C1 segment of cervical spinal cord (tissue), 14 donors: ENCODE measurements around the gene TSPAN8.
"Not testable (repeated sequence)": the region's sequence is repeated elsewhere in the genome, so short reads cannot be mapped to it uniquely, and the experiment has no call there.

Experiments
- DNase-seq, 14 donors: peaks; one replicate each; lab custom pipeline; 2025; lab: John Stamatoyannopoulos, UW

TSPAN8 gene

DNA sequence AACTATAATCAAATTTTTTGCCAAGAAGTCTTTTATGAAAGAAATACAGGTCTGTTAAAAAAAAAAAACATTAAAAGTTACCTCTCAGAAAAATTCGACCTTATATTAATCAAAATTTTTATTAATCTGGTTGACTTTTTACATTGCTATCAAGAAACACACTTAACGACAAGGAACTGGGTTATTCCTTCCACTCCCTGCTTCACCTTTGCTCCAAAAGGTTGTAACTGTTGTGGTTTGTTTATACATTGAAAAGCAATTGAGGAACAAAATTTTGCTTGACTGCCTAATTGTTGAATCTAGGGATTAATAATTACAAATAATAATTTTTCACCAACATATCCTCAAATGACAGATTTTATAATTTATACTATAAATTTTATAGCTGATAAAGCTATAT, 28.4 kb downstream of the TSPAN8 start:
- no peak for DNase-seq

DNA sequence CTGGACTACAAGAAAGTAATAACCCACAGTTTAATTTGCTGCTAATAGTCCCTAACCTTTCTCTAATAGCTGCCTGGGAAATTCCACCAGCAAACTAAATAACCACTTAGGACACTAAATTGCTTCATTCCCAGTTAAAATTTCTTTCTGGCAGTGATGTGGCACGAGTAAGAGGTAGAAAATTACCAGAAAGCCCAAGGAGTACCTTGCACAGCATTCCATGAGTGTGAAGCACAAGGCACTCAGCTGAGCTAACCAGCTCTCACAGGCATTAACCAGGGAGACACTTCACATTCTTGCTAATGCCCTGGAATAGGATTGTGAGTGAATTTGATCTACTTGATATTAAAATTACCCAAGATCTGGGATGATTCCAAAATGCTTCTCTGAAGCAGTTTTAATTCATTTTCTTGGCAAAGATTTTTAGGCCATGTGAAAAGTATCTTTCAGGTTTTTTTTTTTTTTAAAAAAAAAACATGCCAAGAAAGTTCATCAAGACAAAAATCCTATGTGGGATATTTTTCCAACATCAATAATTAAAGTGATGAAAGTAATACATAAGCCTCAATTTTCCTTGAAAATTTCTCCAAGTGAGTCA, 29.5 kb downstream of the TSPAN8 start:
- no peak for DNase-seq

GRCh38 chr12:71125949-71126348, 31.9 kb downstream of the TSPAN8 start:
- no peak for DNase-seq

- DNase-seq, result no peak
These were observed 32.3 kb downstream of the TSPAN8 start for GRCh38 chr12:71125515-71125914.

DNA sequence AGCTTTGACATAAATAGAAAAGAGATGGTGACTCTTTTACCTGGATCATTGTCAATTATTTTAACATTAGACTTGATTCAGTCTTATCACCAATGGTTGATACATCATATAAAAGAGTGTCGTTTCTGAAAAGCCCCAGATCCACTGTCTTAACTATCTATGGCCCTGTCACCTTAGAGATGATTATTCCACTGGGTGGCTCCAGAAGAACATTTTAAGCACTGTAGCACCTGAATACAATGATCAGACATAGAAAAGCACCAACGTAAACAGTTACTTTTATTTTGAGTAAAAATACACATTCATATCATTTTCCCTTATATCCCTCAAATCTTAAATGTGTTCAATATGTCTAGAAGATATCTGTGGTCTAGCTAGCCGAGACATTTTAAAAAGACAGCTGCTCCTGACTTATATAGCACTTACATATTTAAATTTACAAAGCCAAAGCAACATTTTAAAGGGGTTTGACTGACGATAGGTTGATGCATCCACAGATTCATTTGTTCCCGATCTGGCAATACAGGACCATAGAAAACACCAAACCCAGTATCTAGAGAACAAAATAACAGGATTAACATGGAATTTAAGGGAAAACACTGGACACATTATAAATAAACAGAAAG, 32.9 kb downstream of the TSPAN8 start:
- DNase-seq, result no peak

DNA sequence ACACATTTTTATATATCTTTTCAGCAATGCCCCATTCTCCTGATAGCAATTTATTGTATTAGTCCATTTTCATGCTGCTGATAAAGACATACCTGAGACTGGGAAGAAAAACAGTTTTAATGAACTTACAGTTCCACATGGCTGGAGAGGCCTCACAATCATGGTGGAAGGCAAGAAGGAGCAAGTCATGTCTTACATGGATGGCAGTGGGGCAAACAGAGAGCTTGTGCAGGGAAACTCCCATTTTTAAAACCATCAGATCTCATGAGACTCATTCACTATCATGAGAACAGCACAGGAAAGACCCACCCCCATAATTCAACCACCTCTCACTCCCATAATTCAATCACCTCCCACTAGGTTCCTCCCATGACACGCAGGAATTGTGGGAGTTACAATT, 44.7 kb downstream of the TSPAN8 start:
- DNase-seq, result not testable (repeated sequence)

DNA sequence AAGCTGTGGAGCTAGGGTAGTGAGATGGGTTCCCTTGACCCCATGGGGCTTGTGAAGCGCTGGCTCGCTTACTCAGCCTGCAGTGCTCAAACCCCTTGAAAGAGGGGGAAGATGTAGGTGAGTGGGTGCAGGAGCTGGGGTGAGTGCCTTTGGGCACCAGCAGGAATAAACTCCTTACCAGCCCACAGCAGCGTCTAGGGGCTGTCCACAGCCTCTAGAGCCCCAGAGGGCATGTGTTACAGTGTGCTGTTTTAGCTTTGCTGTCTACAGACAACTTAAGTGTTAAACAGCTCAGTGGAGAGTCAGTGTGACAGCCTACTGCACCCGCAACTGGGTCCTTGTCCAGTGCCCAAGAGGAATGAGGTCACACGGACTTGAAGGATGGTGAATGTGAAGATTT, 48.0 kb downstream of the TSPAN8 start:
- DNase-seq, result no peak

GRCh38 chr12:71108355-71108754, 49.4 kb downstream of the TSPAN8 start:
- no peak for DNase-seq

DNA sequence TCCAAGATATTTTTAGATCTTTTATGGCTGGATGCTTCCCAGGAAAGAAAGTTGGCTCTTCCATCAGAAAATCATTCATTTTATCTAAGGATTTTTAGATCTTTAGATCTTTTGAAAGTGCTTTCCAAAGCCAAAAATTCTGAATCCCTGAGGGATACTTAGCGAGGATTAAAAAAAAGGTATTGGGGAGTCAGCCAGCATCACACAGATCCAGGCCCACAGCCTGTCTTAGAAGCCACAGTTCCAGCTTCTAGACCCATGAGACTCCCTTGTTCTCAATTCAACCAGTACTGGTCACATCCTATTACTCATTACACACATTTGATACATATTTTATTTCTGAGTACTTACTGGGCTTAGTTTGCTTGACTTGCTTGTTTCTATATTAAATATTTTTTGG, 49.9 kb downstream of the TSPAN8 start:
- DNase-seq, result no peak

GRCh38 chr12:71105956-71106355, 51.8 kb downstream of the TSPAN8 start:
- DNase-seq, result no peak

DNA sequence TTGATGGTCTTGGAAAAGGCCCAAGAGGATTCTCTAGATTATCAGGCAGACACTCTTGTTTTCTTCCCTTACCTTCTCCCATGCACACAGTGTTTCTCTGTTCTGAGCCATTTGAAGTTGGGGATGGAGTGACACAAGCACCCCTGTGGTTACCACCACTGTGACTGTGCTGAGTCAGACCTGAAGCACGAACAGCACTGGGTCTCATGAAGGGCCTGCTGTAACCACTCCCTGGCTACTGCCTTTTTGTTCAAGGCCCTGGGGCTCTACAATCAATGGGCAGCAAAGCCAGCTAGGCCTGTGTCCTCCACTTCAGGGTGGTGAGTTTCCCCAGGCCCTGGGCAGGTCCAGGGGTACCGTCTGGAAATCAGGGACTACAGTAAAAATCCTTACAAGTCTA, 65.5 kb downstream of the TSPAN8 start:
- no peak for DNase-seq

DNA sequence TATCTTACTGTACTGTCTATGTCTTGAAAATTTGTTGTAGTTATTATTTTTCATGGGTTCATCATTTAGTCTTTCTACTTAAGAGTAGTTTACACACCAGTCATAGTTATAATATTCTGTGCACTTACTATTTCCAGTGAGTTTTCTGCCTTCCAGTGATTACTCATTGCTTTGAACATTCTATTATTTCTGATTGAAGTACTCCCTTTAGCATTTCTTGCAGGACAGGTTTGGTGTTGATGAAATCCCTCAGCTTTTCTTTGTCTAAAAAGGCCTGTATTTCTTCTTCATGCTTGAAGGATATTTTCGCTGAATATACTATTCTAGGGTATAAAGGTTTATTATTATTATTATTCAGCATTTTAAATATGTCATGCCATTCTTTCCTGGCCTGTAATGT, 66.8 kb downstream of the TSPAN8 start:
- DNase-seq, result no peak

DNA sequence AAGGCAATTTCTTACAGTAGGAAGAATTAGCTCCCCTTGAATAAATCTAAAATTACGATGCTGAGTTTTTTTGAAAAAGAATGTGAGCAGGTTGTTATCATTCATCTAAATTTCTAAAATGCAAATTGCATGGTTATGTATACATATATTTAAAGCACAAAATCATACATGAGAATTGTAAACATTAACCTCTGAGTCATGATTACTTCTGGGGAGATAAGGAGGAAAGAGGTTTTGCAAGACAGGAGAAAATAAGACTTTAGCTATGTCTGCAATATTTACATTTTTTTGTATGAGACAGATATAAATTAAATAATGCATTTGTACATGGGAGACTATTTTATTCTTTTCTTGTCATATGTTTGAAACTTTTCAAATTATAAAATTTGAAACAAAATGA, 72.2 kb downstream of the TSPAN8 start:
- DNase-seq, result no peak

- DNase-seq, result no peak
These were observed 82.1 kb downstream of the TSPAN8 start for GRCh38 chr12:71075743-71076142.
